Hippocampal formation (tissue), 2 donors: ENCODE results near the gene P2RY2.

Experiments
- DNase-seq, 2 donors: peaks; one replicate each; lab custom pipeline; 2025; lab: John Stamatoyannopoulos, UW

P2RY2 gene

GRCh38 chr11:73244589-73245240 is 26.6 kb downstream of the P2RY2 start:
- no peak for DNase-seq

DNA sequence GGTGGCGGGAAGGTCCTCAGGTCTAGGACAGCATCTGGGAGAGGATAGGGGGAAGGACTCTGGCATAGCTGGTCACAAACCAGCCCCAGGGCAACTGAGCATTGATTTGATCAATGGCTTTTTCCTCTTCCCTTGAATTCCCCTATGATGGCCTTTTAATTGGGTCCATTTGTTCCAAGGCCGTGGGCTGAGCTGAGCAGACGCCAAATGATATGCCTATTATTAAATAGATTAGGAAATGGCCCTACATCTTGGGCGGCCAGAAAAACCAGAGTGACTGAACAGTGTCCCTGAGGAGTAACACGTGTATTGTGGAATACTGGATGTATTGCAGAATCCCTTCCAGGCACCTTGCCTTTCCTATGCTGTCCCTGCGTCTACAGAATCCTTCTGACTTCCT is 27.4 kb downstream of the P2RY2 start:
- no peak for DNase-seq

DNA sequence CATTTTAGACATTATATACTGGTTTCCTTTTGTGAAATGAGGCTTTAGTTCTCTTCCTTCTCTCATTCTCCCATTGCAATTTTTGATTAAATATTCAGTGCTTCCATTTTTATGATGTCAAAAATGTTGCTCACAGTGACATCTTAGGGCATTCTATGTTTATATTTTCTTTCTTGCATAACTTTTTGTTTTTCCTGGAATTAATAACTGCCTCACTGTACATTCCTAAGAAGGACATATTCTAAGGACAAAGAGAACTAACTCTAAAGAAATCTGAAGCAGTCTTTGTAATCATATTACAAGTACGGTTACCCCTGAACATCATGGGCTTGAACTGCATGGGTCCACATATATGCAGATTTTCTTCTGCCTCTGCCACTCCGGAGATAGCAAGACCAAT is 28.2 kb downstream of the P2RY2 start:
- DNase-seq: no peak

- no peak for DNase-seq
Measured at GRCh38 chr11:73248526-73249185, 30.6 kb downstream of the P2RY2 start.

DNA sequence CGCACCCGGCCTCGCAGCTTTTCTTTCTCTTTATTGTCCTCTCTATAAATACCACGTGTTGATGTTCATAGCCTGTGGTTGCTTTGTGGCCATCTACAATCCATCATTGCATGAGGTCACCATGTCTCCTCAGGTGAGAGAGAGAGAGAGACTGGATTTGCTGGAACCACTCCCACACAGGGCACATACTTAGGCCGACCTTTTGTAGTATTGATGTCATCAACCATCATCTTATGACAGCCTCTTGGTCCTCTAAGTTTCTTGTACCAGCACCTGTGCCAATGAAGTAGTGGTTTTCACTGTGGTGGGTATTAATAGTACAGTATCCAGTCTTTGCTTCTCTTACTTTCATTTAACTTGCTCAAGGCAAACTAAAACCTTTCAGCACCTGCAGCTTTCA is 31.2 kb downstream of the P2RY2 start:
- no peak for DNase-seq

GRCh38 chr11:73249853-73250783 is 32.0 kb downstream of the P2RY2 start:
- no peak for DNase-seq

DNA sequence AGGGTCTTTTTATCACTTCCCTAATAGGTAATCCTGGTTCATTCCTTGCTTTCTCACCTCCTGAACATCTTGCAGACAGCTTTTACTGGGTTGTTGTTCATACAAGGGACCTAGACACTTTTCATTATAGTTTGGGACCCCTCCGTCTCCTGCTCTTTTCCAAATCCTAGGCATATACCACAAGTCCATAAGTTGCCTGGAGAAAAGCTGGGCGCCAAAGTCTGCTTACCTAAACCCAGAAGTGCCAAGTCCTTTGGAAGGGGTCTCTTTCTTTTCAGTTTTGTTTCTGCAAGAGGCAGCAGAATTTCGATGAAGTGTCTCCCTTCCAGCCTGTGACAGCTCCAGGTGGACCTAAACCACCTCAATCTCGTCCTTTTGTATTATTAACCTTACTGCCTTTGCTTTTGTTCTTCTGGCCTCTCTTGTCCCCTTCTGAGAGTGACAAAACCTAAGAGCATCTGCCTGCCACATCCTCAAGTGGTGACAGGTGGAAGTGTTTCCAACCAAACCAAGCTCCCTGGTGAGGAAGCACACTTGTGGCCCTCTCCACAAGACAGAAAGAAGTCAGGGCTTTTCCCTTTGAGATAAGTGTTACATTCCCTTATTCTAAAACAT is 34.6 kb downstream of the P2RY2 start:
- DNase-seq: no peak

GRCh38 chr11:73257342-73258103 is 39.4 kb downstream of the P2RY2 start:
- DNase-seq: no peak

DNA sequence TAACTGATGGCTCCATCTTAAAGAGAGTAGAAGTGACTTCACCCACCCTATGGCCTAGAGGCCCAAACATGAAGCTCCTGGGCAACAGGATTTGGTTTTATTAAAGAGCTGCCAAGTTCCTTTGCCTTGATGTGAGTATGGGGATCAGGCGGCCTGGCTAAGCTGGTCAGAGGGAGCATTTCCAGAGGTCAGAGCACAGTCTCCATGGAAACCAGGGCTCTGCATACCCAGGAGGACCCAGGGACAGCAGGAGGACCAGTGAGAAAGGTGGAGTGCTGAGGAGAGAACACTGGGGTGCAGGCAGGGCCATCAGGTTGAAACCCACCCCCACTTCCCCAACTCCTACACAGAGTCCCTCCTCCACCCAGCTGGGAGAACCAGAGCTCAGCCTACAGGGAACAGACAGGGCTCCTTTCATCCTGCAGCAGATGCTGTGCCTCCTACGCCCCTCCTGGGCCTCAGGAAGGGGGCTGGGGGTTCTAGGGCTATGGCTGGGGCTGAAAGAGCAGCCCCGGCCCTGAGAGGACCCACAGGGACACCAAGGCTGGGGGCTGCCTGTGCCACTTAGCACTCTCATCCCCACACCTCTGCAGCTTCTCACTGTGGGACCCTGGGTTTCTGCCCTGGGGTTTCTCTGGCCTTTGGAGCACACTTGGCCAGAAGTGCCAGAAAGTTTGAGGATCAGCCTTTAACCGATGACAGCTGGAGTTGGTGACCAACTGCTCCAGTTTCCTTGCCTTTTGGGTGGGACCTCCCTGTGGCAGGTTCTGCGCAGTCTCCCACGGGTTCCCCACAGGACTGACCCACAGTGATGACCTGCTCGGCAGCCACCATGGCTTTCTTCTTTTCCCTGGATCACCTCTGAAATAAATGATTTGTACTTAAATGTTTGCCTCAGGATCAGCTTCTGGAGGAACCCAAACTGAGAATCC is 40.3 kb downstream of the P2RY2 start:
- no peak for DNase-seq

DNA sequence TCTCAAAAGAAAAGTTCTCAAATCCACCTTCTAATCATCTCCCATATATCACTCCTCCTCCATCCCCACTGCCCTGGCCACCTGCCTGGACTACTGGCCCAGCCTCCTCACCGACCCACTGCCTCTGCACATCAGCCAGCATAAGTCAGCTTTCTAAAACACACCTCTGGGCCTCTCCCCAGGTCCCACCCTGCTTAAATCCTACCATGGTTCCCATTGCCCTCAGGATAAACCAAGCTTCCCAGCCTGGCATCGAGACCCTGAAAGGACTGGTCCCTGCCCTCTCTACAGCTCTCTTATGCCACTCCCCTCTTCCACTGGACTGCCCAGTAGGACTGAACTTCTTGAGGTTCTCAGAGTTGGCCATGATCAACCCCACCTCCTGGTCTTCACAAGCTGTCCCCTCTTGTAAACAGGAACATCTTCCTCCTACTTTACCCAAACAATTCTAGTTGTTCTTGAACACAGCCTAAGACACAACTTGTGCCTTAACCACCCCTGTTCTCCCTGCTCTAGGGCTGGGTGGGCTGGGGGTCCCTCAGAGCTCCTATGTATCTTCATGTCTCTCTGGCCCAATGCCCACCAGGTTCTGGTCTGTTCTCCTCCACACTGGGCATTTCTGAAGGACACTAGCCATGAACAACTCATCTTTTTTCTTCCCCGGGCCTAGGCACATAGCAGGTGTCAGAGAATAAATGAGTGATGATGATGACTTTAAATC is 41.5 kb downstream of the P2RY2 start:
- no peak for DNase-seq

- DNase-seq: no peak
Measured at GRCh38 chr11:73260127-73260457, 42.0 kb downstream of the P2RY2 start.

DNA sequence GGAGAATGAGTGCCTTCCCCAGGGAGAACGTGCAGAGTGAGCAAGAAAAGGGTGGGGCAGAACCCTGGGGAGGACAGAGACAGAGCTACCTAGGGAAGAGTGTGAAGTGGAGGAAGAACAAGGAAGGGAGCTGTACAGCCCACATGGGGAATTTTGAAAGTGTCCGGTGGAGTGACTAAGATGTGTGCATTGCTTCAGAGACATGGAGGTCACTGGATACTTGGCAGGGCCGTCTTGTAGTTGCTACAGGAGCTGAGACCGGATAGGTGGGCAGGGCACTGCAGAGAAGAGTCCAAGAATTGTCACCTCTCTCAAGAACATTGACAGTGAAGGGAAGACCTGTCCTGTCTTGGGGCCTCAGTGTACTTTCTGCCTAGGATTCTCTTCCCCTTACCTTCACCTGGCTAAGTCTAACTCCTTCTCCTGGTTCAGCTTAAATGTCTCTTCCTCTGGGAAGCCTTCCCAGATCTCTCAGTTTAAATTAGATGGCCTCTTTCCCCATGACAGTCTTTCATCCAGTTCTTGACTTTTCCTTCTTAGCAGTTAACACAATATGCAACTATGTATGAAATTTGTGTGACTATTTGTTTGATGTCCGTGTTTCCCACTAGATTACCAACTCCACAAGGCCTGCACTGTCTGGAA is 44.9 kb downstream of the P2RY2 start:
- DNase-seq: no peak

DNA sequence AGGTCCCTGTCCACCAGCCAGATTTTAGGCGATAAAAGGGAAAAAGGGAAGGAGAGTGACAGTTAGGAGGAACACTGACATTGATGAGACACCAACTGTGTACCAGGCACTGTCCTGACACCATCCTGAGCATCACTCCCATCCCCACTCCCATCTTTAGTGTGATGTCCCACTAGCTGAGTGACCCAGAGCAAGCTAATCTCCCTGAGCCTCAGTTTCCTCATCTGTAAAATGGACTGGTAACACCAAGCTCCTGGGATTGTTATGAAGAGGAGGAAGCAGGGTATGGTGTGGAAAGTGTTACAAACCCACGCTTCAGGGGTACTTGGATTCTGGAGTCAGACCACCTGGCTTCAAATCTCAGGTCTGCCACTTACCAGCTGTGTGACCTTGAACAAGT is 45.6 kb downstream of the P2RY2 start:
- no peak for DNase-seq

DNA sequence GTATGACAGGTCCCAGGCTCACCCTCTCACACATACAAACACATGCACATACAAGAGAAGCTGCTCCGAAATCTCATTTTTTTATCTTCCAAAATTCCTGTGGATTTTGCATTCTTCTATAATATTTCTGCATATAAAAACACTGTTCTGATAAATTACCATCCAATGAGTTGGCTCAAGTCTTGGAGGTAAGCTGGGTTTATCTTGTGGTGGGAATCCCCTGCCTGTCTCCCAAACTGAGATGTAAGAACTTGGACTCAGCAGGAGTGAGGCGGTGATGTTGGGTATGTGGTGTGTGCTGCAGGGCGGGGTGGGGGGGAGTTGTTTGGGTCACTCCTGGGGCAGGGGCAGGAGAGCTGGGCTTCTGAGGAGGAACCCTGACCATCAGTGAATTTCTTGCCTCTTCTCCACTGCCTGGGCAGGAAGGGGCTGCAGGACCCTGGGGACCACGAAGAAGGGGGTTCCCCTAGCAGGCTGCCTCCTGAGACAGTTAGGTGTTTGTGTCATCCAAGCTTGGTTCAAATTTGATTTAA is 47.3 kb downstream of the P2RY2 start:
- DNase-seq: no peak

- no peak for DNase-seq
Measured at GRCh38 chr11:73265853-73266645, 48.0 kb downstream of the P2RY2 start.

GRCh38 chr11:73266646-73267020 is 48.6 kb downstream of the P2RY2 start:
- DNase-seq: no peak

DNA sequence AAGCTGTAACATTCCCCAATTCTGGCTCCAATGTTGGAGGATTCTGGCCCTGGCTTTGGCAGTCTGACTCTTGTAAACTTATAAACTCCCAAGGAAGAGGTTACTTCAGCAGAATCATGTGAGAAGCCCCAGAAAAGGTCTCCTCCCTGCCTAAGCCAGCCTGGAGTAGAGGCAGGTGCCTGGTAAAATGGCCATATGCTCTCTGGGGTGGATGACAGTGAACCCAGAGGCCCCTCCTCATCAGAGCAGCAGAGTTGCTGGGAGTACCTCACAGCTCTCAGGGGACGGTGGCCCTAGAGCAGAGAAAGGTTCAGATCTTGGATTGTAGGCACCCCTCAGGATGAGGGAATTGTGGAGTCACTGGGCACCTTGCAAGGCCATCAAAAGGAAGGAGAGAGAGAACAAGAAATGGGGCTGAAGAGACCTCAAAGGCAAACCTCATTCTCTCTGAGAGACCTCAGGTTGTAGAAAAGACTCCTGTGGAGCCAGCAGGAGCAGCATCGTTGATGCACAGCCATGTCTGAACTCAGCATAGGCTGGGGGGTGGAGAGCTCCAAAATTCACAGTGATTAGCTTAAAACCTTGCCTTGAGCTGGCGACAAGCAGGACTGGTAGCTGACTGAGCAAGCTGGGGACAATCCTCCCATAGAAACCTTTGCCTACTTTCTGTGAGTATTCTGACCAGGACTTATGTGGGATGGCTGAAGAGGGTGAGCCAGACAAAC is 49.2 kb downstream of the P2RY2 start:
- no peak for DNase-seq
